IMR-90 (cell line): ENCODE data around the gene ABCA4. TPM values are rescaled to one million over a fixed set of nuclear protein-coding genes. Genes with fewer than 3 reads are reported as not detected.
"Not testable (repeated sequence)": the region's sequence is repeated elsewhere in the genome, so short reads cannot be mapped to it uniquely, and the experiment has no call there.

ENCODE experiments used
- ATAC-seq: fragments of 200-7000 bp; cut with Tn5 transposase; 2 replicates; pipeline ENCODE4 v1.9.1; 2020; ENCODE audit warnings: low read depth, mild to moderate bottlenecking, moderate library complexity
- BruUV-seq: library from RNA; stranded (reverse); fragments of 400-500 nt; replicated peaks from 2 replicates; lab custom pipeline; 2021; lab: Mats Ljungman, UMichigan
- CTCF ChIA-PET: fragments of 300-600 bp; formaldehyde crosslinking; extraction: SDS; loops from one replicate; lab custom pipeline; 2021; ENCODE audit warnings: antibody characterized with exemption; lab: Yijun Ruan, JAX
- POLR2A ChIA-PET: fragments of 300-600 bp; sonication (Branson Sonifier 250); formaldehyde crosslinking; loops from one replicate; lab custom pipeline; 2022; ENCODE audit warnings: antibody characterized with exemption; ENCODE audit not compliant: unreplicated experiment; lab: Charles Lee
- DNase-seq: peaks from one replicate; pipeline ENCODE4 v3.0.0; 2013
- H2AFZ ChIP-seq: replicated peaks from 2 replicates; pipeline ENCODE3; 2013; ENCODE audit warnings: low read length, mild to moderate bottlenecking; ENCODE audit not compliant: poor library complexity
- H2AK5ac ChIP-seq: 2 replicates; pipeline ENCODE4 v1.6.1; 2013; ENCODE audit warnings: low read depth, low read length, inconsistent platforms
- H2AK9ac ChIP-seq: replicated peaks from 2 replicates; pipeline ENCODE3; 2013; ENCODE audit warnings: mild to moderate bottlenecking, low read depth, low read length, moderate library complexity; ENCODE audit not compliant: poor library complexity
- H2BK120ac ChIP-seq: 2 replicates; pipeline ENCODE4 v1.6.1; 2013; ENCODE audit warnings: low read depth, low read length, inconsistent platforms
- H2BK15ac ChIP-seq: 3 replicates; pipeline ENCODE4 v1.6.1; 2013; ENCODE audit warnings: low read depth, low read length, inconsistent platforms
- H2BK20ac ChIP-seq: 2 replicates; pipeline ENCODE4 v1.6.1; 2013; ENCODE audit warnings: low read depth, mild to moderate bottlenecking, inconsistent platforms, low read length, moderate library complexity
- H2BK5ac ChIP-seq: 2 replicates; pipeline ENCODE4 v1.6.1; 2013; ENCODE audit warnings: mild to moderate bottlenecking, low read depth, low read length, inconsistent platforms; ENCODE audit not compliant: poor library complexity, severe bottlenecking
- H3K14ac ChIP-seq: replicated peaks from 2 replicates; pipeline ENCODE4 v1.6.1; 2013; ENCODE audit warnings: low read depth, low read length, inconsistent platforms
- H3K18ac ChIP-seq: 2 replicates; pipeline ENCODE4 v1.6.1; 2013; ENCODE audit warnings: low read depth, low read length, control low read depth
- H3K23ac ChIP-seq: 2 replicates; pipeline ENCODE4 v1.6.1; 2013; ENCODE audit warnings: low read depth, low read length, inconsistent platforms
- H3K27ac ChIP-seq: 2 replicates; pipeline ENCODE4 v1.5.1; 2013; ENCODE audit warnings: mild to moderate bottlenecking, control low read depth, low read length; ENCODE audit not compliant: insufficient read depth
- H3K27me3 ChIP-seq: 2 replicates; pipeline ENCODE4 v1.6.1; 2013; ENCODE audit warnings: low read length; ENCODE audit not compliant: control insufficient read depth, insufficient read depth
- H3K36me3 ChIP-seq: 2 replicates; pipeline ENCODE4 v1.6.1; 2013; ENCODE audit warnings: low read length, mixed read lengths; ENCODE audit not compliant: control insufficient read depth, insufficient read depth
- H3K4ac ChIP-seq: 2 replicates; pipeline ENCODE4 v1.6.1; 2013; ENCODE audit warnings: low read depth, low read length, inconsistent platforms
- H3K4me1 ChIP-seq: 2 replicates; pipeline ENCODE4 v1.6.1; 2013; ENCODE audit warnings: low read length, mixed read lengths; ENCODE audit not compliant: control insufficient read depth, insufficient read depth
- H3K4me2 ChIP-seq: 2 replicates; pipeline ENCODE4 v1.6.1; 2013; ENCODE audit warnings: low read depth, mild to moderate bottlenecking, control low read depth, low read length, moderate library complexity
- H3K4me3 ChIP-seq: 2 replicates; pipeline ENCODE4 v1.5.1; 2013; ENCODE audit warnings: low read depth, mild to moderate bottlenecking, control low read depth, low read length, moderate library complexity; ENCODE audit not compliant: insufficient read depth
- H3K56ac ChIP-seq: 2 replicates; pipeline ENCODE4 v1.6.1; 2013; ENCODE audit warnings: low read length, inconsistent platforms; ENCODE audit not compliant: insufficient read depth; ENCODE audit errors: extremely low read depth
- H3K79me1 ChIP-seq, 2 experiments: 2 replicates each; pipeline ENCODE4 v1.6.1; 2013; ENCODE audit warnings: low read length in 2 of 2, inconsistent platforms in 1 of 2, low read depth in 1 of 2
- H3K9ac ChIP-seq: 2 replicates; pipeline ENCODE4 v1.6.1; 2013; ENCODE audit warnings: low read depth, low read length, control low read depth
- H3K9me1 ChIP-seq: 2 replicates; pipeline ENCODE4 v1.6.1; 2013; ENCODE audit warnings: low read length, inconsistent platforms; ENCODE audit not compliant: insufficient read depth
- H3K9me3 ChIP-seq: 2 replicates; pipeline ENCODE4 v1.6.1; 2013; ENCODE audit warnings: low read length; ENCODE audit not compliant: control insufficient read depth, insufficient read depth
- H4K20me1 ChIP-seq: 2 replicates; pipeline ENCODE4 v1.6.1; 2013; ENCODE audit warnings: low read length, inconsistent platforms; ENCODE audit not compliant: insufficient read depth
- H4K5ac ChIP-seq: 2 replicates; pipeline ENCODE4 v1.6.1; 2013; ENCODE audit warnings: mild to moderate bottlenecking, low read depth, low read length, control low read depth
- H4K8ac ChIP-seq, 2 experiments: 2 replicates each; pipeline ENCODE4 v1.6.1; 2013; ENCODE audit warnings: low read depth in 2 of 2, low read length in 2 of 2, control low read depth in 1 of 2, inconsistent platforms in 1 of 2
- H4K91ac ChIP-seq: 2 replicates; pipeline ENCODE4 v1.6.1; 2013; ENCODE audit warnings: low read depth, low read length, inconsistent platforms; ENCODE audit not compliant: insufficient read depth
- WGBS, 2 experiments: methylation state at CpG; one replicate each; pipeline versions ENCODE4 v1.1.5 to v1.1.7; 2013; ENCODE audit warnings: missing lambda C conversion rate in 2 of 2; ENCODE audit not compliant: insufficient read length in 1 of 2; ENCODE audit errors: extremely low coverage in 2 of 2; 5-methylcytosine and 5-hydroxymethylcytosine counted together
- dilution Hi-C: fragments of 300-500 bp; cut with HindIII; formaldehyde crosslinking; loops from one replicate; pipeline ENCODE4 v1.14.3; 2018; ENCODE audit warnings: low sequenced_read_pairs; ENCODE audit not compliant: unreplicated experiment
- in situ Hi-C: fragments of 300-500 bp; cut with MboI; formaldehyde crosslinking; loops from 3 replicates; pipeline ENCODE4 v1.14.3; 2019; ENCODE audit warnings: low sequenced_read_pairs, inconsistent platforms, mixed read lengths
- intact Hi-C: fragments of 100-400 bp; cut with micrococcal nuclease; formaldehyde crosslinking; loops from 2 replicates; pipeline ENCODE4 v1.10.0; 2022
- polyA plus RNA-seq, 3 experiments: library from polyadenylated mRNA; depleted of rRNA; stranded (reverse); fragments of >200 nt; gene quantifications; 2 replicates each; pipeline ENCODE4 v1.2.3, GENCODE V29; 2012; ENCODE audit warnings: low replicate concordance in 1 of 3
- total RNA-seq: library from RNA; depleted of rRNA; stranded (reverse); fragments of >200 nt; gene quantifications from 2 replicates; pipeline ENCODE4 v1.2.3, GENCODE V29; 2012

Gene ABCA4
- total and polyA plus RNA-seq, 2 of the 4 experiments (the other 2 are of a cell fraction): under 0.01 to 0.36 TPM

DNA sequence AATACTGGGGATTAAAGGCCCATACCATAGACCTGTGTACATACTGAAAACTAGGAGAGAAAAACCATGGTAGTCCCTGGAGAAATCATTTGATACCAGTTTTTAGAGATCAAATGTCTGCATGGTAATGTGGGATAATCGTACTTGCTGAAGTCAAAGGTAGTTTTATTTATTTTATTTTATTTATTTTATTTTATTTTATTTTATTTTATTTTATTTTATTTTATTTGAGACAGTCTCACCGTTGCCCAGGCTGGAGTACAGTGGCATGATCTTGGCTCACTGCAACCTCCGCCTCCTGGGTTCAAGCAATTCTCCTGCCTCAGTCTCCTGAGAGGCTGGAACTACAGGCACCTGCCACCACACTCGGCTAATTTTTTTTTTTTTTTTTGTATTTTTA is 122.4 kb downstream of the ABCA4 start:
- H2AK9ac ChIP-seq, H2AK5ac ChIP-seq, H4K91ac ChIP-seq, H3K23ac ChIP-seq, ATAC-seq, CTCF ChIA-PET, H2BK5ac ChIP-seq, H3K4me2 ChIP-seq, H3K27ac ChIP-seq, DNase-seq, H2AFZ ChIP-seq, H4K8ac ChIP-seq, POLR2A ChIA-PET, H3K4me1 ChIP-seq, H2BK15ac ChIP-seq, H3K9me3 ChIP-seq, H3K79me1 ChIP-seq, H2BK20ac ChIP-seq, H4K5ac ChIP-seq, dilution Hi-C loops, H3K4me3 ChIP-seq, intact Hi-C loops, H4K20me1 ChIP-seq, BruUV-seq, H3K56ac ChIP-seq, H3K4ac ChIP-seq, H3K14ac ChIP-seq, H3K9me1 ChIP-seq, in situ Hi-C loops, H3K18ac ChIP-seq, H3K36me3 ChIP-seq, H3K9ac ChIP-seq, H2BK120ac ChIP-seq: not testable (repeated sequence)
- WGBS, 2 experiments: 100% methylated on average over 2 of the region's 4 CpGs; no CpG with 5 or more reads in 1 of the 2 experiments
- peaks cover 12% of the 10 kb centered on the region for H3K27me3 ChIP-seq
